ENCODE measurements around the gene CAPN1.
A peak's percentile ranks its signal among the peaks of the same experiment; 100 is the strongest.

CAPN1 gene

DNA sequence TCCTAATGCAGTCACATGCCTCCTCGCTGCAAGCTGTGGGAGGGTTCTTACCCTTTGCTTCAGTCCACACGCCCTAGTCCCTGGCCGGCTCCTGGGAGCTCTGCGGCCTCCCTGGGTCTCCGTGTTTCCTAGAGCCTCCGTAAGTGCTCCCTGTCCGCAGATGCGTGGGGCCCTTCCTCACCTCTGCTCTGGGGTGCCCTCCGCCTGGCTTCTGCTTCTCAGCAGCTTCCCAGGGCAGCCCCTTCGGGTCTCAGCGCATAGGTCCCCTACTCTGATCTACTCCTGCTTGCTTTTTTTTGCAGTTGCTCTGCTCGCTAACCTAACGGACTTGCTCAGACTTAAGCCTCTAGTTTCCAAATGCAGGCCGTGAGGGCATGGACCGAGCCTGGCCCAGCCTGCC, 22.4 kb downstream of the CAPN1 start:
- DNase-seq, result no peak

DNA sequence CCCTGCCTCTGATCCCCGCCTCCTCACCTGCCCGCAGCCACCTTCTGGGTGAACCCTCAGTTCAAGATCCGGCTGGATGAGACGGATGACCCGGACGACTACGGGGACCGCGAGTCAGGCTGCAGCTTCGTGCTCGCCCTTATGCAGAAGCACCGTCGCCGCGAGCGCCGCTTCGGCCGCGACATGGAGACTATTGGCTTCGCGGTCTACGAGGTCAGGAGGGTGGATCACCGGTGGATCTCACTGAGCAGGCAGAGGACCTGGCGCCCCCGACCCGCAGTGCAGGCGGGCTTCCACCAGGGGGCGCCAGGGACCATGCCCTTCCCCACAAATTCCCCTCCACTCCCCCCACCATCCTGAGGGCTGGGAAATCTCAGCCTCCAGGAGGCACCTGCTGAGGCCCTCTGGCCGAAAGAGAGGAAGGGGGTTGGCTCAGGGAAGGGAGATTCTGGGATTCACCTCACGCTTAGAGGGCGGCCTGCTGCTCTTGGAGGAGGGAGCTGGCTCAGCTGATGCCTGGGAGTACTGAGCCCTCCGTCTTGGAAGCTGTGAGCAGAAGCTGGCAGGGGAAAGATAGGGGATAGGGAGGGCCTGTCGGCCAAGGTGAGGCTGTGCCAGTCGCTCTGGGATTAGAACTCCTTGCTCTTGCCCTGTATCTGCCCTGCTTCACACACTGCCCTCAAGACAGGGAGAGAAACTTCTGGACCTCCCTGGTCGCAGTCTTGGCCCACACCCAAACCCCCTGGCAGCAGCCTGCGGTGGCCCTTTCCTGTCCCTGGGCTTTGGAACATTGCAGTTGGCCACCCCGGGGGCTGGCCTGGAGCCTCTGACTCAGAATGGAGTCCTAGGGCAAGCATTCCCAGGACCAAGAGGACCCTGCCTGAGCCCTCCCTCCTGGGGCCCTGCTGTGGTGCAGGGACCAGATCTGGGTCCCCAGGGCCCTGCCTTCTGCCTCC, 23.2 kb downstream of the CAPN1 start:
- peak; percentile 42 for DNase-seq

DNA sequence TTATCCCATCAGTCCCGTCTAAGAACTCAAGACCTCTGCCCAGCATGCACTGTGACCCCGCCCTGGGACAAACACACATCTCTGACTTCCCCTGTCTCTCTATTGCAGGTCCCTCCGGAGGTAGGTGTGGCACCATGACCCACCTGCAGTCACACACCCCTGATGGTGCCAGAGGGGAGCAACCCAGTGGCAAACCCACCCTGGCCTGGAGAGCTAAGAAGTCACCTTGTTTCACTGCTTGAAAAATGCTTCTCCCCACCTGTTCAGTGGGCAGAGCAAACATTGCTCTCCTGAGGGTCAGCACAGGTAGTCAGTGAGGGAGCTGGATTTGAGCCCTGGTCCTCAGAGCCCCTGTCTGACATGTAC, 23.9 kb downstream of the CAPN1 start:
- DNase-seq, result no peak

DNA sequence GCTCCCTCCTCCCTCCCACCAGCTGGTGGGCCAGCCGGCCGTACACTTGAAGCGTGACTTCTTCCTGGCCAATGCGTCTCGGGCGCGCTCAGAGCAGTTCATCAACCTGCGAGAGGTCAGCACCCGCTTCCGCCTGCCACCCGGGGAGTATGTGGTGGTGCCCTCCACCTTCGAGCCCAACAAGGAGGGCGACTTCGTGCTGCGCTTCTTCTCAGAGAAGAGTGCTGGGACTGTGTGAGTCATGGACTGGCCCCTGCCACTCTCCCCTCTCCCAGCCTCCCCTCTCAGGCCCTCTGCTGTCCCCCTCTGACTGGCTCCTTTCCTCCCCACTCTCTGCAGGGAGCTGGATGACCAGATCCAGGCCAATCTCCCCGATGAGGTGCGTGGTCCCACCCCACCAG, 24.7 kb downstream of the CAPN1 start:
- DNase-seq, result no peak

DNA sequence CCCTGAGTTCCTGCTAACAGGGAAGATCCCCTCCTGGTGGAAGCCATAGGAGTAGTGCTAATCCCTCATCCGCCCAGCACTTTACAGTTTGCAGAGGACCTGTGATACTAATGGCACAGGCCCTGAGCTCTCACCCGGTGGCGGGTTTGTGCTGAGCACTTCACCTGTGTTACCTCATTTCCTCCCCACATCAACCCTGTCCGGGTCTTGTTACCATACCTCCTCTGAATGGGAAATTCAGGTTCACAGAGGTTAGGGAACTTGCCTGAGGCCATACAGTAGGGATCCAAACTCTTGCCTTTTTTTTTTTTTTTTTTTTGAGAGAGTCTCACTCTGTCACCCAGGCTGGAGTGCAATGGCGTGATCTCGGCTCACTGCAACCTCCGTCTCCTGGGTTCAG, 25.2 kb downstream of the CAPN1 start:
- DNase-seq, result no peak

DNA sequence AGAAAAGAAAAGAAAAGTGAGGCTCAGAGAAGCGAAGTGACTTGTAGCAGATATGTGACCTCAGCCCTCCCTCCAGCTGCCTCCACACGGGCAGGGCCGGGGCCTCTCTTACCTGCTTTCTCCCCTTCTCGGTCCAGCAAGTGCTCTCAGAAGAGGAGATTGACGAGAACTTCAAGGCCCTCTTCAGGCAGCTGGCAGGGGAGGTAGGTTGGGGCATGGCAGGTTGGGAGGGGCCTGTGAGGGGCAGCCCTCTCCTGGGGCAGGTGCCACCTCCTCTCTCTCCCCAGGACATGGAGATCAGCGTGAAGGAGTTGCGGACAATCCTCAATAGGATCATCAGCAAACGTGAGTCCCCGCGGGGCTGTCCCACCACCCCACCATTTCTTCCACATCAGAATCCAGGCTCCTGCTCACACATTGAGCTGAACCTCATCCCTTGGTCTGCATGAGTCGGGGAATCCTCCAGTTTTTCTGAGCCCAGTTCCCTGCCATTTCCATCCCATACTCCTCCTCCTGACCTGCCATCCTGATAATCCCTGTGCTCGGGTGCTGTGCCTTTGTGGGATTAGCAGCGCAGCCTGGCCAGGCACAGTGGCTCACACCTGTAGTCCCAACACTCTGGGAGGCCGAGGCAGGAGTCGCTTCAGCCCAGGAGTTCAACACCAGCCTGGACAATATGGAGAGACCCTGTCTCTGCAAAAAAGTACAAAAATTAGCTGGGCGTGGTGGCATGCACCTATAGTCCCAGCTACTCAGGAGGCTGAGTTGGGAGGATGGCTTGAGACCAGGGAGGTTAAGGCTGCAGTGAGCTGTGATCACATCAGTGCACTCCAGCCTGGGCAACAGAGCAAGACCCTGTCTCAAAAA, 26.4 kb downstream of the CAPN1 start:
- DNase-seq, result no peak

DNA sequence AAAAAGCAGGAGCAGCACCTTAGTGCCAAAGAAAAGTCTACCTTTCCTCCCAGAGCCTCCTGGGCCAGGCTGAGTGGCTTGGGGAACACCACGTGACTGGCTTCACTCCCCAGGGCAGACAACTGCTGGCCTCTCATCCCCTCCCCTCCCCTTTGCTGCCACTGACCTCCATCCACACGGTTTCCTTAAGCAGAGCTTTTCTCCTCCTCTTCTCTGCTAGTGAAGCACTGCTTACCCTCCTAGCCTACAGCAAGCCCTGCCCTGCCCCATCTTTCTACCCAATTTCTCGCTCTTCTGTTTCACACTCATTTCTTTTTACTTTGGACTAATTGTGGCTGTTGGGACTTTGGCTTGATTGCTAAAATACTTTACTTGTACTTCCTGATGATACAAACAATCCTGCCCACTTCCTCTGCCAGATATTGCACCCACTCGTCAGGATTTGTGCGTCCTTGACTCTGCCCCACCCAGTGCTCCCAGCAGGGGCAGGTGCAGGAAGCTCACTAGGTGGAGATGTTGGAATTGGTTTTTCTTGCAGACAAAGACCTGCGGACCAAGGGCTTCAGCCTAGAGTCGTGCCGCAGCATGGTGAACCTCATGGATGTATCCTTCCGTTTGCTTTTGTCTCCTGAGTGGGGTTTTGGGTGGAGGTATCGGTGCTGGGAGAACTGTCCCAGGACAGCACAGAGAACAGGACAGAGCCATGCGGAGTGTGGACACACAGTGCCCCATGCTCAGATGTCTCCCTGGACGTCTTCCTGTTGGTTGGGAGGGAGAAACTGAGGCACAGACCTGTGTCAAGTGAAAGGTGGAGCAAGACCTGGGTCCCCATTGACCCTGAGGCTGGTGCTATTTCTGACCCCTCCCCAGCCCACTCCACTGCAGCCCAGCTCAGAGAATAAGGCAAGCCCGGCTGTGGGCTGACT, 27.3 kb downstream of the CAPN1 start:
- no peak for DNase-seq

DNA sequence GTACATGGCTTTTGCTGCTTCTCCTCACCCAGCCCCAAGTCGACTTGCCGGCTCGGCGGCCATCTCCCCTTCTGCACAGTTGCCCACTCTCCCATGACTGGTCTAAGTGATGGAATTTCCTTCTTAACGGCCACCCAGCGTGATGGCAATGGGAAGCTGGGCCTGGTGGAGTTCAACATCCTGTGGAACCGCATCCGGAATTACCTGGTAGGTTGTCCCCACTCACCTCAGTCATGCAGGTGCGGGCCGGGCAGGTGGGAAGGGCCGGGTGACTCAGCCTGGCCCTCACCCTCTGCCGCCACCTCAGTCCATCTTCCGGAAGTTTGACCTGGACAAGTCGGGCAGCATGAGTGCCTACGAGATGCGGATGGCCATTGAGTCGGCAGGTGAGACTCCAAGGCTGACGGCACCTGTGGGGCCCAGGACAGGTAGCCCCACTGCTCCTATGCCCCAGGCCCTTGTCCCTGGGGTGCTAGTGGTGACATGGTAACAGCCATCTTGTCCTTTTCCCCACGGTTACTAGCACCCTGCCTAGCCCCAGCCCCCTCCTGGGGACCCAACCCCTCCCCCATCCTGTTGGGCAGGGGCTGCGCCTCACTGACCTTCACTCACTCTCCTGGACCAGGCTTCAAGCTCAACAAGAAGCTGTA, 28.1 kb downstream of the CAPN1 start:
- no peak for DNase-seq

DNA sequence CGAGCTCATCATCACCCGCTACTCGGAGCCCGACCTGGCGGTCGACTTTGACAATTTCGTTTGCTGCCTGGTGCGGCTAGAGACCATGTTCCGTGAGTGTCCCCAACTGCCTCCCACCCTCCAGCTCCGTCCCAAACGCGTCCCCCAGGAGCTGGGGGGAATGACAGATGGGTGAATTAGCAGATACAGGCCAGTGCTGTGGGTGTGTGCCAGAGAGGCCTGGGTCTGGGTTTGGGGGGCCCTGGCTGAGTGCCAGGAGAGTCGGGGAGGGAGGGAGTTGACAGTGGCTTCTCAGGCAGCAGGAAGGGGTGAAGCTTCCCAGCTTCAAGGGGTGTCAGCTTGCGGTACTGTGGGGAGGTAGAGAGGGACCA, 28.6 kb downstream of the CAPN1 start:
- no peak for DNase-seq

DNA sequence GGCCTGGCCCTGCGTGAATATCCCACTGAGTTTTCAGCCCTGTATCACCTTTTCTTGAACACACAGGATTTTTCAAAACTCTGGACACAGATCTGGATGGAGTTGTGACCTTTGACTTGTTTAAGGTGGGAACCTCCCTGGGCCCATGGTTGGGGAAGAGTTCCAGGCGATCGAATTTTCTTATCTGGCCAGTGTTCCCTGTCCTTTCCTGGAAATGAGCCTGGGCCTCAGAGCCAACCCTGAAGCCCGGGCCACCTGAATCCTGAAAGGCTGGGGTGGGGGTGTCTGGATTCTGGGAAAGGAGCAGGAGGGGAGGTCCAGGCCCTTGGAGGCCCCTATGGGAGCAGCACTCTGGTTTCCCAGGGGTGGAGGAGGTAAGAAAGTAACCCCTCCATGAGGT, 29.0 kb downstream of the CAPN1 start:
- DNase-seq, result no peak

DNA sequence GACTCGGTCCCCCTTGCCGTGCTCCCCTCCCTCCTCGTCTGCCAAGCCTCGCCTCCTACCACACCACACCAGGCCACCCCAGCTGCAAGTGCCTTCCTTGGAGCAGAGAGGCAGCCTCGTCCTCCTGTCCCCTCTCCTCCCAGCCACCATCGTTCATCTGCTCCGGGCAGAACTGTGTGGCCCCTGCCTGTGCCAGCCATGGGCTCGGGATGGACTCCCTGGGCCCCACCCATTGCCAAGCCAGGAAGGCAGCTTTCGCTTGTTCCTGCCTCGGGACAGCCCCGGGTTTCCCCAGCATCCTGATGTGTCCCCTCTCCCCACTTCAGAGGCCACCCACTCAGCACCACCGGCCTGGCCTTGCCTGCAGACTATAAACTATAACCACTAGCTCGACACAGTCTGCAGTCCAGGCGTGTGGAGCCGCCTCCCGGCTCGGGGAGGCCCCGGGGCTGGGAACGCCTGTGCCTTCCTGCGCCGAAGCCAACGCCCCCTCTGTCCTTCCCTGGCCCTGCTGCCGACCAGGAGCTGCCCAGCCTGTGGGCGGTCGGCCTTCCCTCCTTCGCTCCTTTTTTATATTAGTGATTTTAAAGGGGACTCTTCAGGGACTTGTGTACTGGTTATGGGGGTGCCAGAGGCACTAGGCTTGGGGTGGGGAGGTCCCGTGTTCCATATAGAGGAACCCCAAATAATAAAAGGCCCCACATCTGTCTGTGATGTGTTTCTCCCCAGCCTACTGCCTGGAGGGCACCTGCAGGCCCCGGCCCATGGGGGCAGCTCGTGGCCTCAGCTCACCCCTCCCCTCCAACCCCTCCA, 29.8 kb downstream of the CAPN1 start:
- no peak for DNase-seq

DNA sequence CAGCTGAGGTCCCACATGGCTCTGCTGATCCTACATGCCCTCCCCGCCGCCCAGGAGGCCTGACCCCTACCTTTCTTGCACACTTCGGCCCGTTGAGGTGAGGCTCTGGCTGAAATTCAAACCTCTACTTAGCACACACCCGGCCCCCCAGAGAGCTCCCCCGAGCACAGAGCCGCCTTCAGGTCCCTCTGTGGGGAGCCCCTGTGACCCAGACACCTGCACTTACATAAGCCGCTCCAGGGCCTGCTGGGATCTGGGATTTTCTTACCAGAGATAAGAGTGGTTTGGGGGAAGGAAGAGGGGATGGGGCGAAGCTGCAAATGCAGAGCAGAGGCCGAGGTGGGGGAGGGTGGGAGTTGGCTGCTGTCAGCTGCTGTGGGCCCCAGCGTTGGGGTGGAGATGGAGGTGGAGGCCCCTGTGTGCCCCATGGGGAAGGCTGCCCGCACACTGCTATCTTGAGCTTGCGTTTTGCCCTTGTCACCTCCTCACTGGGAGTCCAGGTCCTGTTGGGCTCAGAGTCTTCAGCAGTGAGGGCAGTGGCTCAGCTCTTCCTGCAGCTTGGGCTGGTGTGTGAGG, 30.6 kb downstream of the CAPN1 start:
- DNase-seq, result no peak

DNA sequence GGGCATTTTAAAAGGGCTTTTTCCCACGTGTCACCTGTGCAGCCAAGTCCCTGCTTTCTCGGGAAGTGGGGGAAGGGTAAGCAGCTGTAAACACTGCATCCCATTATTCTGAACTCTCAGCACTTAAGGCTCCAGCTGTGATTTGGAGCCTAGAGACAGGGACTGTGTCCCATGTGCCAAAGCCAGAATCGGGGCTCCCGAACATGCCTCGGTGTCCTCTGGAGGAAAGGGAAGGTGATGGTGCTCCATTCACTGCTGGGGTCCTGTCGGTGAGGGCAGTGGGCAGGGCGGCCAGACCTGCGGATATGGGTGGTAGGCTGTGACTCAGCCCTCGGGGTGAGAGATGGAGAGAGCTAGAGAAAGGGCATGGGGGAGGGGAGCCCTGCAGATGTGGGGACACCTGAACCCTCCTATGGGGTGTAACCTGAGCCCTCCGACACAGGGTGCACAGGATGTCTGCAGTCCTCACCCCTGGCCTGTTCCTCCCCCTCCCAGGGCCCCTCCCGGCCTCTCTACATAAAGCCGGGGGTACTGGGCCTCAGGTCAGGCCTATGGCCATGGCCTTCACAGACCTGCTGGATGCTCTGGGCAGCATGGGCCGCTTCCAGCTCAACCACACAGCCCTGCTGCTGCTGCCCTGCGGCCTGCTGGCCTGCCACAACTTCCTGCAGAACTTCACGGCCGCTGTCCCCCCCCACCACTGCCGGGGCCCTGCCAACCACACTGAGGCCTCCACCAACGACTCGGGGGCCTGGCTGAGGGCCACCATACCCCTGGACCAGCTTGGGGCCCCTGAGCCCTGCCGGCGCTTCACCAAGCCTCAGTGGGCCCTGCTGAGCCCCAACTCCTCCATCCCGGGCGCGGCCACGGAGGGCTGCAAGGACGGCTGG, 31.8 kb downstream of the CAPN1 start:
- DNase-seq, result peak; percentile 16

DNA sequence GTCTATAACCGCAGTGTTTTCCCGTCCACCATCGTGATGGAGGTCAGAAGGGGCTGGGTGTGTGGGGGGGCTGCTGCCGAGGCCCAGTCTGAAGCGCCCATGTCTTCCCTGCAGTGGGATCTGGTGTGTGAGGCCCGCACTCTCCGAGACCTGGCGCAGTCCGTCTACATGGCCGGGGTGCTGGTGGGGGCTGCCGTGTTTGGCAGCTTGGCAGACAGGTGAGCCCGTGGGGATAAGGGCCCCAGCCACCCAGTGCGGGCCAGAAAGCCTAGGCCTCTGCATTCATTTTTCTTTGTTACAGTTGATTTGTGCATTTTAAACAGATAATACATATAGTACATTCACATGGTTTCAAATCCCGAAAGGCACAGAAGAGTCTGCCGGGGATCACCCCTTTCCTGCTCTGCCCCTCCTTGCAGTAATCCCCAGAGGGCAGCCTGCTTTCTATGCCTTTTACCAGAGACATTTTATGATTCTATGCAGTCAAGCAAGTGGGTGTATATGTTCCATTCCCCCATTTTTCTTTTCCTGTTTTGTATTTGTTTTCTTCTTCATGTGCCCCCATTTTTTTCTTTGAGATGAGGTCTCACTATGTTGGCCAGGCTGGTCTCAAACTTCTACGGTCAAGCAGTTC, 32.6 kb downstream of the CAPN1 start:
- no peak for DNase-seq

DNA sequence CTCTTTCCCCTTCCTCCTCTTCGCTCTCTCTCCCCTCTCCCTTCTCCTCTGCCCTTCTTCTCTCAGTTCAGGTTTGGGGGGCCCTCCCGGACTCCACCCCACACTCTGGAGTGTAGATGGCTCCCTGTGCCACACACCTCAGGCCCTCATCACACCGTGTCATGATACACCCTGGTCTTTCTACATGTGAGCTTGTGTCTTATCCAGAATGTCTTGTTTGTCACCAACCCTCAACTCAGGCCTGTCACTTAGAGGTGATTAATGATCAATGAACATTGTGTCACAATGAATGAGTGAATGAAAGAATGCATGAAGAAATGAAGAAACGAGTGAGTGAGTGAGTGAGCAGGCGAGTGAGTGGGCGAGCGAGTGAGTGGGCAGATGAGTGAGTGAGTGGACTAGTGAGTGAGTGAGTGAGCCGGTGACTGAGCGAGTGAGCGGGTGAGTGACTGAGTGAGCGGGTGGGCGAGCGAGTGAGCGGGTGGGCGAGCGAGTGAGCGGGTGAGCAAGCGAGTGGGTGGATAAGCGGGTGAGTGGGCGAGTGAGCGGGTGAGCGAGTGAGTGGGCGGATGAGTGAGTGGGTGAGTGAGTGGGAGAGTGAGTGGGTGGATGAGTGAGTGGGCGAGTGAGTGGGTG, 33.8 kb downstream of the CAPN1 start:
- peak; percentile 32 for DNase-seq

DNA sequence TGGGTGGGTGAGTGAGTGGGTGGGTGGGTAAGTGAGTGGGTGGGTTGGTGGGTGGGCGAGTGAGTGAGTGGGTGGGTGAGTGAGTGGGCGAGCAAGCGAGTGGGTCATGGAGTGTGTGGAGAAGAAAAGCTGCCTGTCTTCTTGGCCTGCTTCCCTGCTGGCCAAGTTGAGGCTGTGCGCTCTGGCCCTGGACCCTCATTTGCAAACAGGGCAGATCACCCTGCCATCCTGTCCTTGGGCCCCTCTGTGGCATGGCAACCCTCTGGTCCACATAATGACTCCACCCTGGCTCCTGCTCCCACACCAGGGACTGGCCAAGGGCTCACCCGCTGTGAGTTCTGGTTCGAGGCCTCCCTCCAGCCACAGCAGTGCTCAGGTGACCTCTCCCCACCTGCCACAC, 35.1 kb downstream of the CAPN1 start:
- DNase-seq, result no peak

DNA sequence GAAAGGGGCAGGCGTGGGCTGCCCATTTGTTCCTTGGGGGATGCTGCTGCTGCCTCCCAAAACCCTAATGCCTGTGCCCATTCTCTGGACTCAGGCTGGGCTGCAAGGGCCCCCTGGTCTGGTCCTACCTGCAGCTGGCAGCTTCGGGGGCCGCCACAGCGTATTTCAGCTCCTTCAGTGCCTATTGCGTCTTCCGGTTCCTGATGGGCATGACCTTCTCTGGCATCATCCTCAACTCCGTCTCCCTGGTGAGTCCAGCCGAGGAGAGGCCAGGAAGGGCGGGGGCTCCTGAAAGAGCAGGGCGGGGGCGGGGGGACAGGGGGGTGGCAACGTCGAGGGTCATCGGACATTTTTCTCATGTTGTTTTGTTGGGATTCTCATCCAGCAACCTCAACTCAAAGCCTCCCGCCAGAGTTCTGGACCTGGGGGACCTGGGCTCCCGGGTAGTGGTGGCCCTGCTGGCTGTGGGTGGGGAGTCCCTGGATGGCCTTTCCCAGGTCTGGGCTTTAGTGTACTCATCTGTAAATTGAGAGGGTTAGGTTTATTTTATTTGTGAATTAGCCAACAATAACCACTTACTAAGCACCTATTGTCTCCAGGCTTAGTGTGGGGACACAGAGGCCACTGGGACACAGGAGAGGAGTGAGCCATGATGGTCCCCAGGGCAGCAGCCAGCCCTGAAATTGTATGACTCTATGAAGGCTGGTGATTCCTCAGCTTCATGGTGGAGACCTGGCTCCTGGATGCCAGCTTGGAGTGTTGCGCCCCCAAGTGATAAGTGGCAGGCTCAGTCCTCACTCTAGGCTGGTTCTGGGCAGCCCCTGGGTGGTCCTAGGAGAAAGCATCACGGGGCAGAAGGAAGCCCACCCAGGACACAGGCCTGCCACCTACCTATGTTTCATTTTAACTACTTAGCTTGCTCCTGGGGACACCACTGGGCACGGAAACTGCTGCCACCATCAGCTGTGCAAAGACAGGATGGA, 36.0 kb downstream of the CAPN1 start:
- DNase-seq, result no peak

DNA sequence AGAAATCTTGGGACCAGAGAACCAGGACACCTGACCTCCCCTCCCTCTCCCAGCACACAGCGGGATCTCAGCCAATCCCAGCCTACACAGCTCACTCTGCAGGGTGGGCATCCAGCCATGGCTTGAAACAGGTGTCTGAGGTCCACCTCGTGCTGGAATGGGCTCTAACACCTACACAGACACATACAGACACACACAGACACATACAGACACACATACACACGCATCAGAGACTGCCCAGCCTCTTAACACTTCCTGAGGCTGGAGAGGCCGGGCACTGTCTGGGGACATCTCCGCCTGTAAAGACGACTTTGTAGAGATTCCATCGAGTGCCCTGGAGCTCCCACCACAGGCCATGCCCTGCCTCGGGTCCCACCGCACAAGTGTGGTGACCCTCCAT, 36.7 kb downstream of the CAPN1 start:
- no peak for DNase-seq
